GM19328 (cell line): Measurements from ENCODE around the gene NDUFS8.

Experiments used
- ATAC-seq: cut with Tn5 transposase; IDR thresholded peaks from one replicate; pipeline ENCODE4 v1.9.1; 2021; ENCODE audit warnings: mild to moderate bottlenecking, moderate library complexity; ENCODE audit not compliant: unreplicated experiment

The NDUFS8 gene

GRCh38 chr11:68035266-68035876 is 4.9 kb downstream of the NDUFS8 start:
- ATAC-seq, result no peak

DNA sequence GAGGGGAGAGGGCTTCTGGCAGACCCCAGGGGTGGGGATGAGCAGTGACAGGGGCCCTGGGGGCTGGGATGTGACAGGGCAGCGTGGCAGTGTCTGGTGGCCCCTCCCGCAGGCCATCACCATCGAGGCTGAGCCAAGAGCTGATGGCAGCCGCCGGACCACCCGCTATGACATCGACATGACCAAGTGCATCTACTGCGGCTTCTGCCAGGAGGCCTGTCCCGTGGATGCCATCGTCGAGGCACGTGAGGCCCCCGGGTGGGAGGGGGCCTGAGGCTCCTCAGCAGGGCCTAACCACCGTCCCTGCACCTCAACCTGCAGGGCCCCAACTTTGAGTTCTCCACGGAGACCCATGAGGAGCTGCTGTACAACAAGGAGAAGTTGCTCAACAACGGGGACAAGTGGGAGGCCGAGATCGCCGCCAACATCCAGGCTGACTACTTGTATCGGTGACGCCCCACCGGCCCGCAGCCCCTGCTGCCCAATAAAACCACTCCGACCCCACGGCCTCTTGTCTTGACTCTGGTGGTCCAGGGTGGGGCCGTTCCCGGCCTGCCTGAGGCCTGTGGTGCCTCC is 5.7 kb downstream of the NDUFS8 start:
- no peak for ATAC-seq

GRCh38 chr11:68036717-68037239 is 6.3 kb downstream of the NDUFS8 start:
- no peak for ATAC-seq

- ATAC-seq, result no peak
These were observed 7.1 kb downstream of the NDUFS8 start for GRCh38 chr11:68037411-68038225.

GRCh38 chr11:68038226-68038717 is 7.8 kb downstream of the NDUFS8 start:
- no peak for ATAC-seq

- no peak for ATAC-seq
These were observed 8.4 kb downstream of the NDUFS8 start, which contains the start of gene TCIRG1 for GRCh38 chr11:68038718-68039525. Gene TCIRG1, plus strand, starts transcription at chr11:68039025. Its CDS starts 2,247 bp downstream, at chr11:68041272.

GRCh38 chr11:68039526-68040086 is 9.1 kb downstream of the NDUFS8 start:
- no peak for ATAC-seq

- ATAC-seq, result no peak
These were observed 9.8 kb downstream of the NDUFS8 start for GRCh38 chr11:68040101-68040956.

DNA sequence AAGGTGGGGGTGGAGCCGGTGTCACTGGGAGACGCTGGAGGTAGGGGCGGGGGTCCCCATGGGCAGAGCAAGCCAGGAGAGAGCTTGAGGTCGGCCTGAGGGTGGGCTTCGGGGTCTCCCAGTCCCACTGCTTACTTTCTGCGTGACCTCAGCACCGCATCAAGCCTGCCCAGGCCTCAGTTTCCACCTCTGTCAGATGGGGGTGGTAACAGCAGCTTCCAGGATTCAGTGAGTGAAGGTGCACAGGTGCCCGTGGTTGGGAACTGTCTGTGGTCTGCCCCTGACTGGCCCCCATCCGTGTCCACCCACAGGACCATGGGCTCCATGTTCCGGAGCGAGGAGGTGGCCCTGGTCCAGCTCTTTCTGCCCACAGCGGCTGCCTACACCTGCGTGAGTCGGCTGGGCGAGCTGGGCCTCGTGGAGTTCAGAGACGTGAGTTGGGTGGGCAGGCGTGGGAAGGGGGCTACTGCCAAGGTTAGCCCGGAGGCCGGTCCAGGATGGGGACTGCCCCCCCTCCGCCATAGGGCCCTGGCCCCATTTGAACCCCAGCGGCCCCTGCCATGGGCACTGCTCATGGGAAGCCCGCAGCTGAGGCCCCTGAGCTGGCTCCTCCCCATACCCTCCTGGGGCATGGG is 10.6 kb downstream of the NDUFS8 start:
- ATAC-seq, result no peak

- ATAC-seq, result no peak
These were observed 11.2 kb downstream of the NDUFS8 start for GRCh38 chr11:68041617-68042218.

- no peak for ATAC-seq
These were observed 11.9 kb downstream of the NDUFS8 start for GRCh38 chr11:68042219-68043028.

DNA sequence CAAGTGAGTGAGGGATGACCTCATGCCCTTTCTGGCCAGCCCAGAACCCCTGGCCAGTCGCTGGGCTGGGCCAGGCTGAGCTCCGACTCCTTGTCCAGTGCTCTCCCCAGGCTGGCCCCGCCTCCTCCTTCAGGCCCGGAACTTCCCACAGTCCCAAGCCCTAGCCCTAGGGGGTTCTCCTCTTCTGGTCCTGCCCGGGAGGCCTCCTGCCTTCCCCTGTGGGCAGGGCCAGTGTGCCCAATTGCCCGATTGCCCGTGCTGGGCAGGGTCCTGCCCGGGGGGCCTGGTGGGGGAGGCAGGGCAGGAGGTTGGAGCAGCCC is 12.5 kb downstream of the NDUFS8 start:
- no peak for ATAC-seq

DNA sequence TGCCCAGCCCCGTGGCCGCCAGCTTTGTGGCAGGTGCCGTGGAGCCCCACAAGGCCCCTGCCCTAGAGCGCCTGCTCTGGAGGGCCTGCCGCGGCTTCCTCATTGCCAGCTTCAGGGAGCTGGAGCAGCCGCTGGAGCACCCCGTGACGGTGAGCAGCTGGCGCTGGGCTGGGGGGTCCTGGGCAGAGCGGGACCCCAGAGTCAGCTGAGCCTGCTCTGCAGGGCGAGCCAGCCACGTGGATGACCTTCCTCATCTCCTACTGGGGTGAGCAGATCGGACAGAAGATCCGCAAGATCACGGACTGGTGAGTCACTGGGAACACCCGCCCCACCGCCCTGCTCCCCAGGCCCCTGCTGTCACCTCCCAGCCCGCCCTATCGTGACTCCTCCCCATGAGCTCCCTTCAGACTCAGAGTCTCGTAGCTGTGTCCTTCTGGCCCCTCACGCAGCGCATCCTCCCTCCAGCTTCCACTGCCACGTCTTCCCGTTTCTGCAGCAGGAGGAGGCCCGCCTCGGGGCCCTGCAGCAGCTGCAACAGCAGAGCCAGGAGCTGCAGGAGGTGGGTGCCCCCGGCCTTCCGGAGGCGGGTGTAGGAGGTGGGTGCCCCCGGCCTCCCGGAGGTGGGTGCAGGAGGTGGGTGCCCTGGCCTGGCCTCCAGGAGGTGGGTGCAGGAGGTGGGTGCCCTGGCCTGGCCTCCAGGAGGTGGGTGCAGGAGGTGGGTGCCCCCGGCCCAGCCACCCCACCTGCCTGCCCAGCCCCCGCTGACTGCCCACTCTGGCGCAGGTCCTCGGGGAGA is 13.1 kb downstream of the NDUFS8 start:
- ATAC-seq, result no peak

GRCh38 chr11:68044145-68044813 is 13.8 kb downstream of the NDUFS8 start:
- ATAC-seq, result no peak

- ATAC-seq, result no peak
These were observed 14.4 kb downstream of the NDUFS8 start for GRCh38 chr11:68044898-68045351.

DNA sequence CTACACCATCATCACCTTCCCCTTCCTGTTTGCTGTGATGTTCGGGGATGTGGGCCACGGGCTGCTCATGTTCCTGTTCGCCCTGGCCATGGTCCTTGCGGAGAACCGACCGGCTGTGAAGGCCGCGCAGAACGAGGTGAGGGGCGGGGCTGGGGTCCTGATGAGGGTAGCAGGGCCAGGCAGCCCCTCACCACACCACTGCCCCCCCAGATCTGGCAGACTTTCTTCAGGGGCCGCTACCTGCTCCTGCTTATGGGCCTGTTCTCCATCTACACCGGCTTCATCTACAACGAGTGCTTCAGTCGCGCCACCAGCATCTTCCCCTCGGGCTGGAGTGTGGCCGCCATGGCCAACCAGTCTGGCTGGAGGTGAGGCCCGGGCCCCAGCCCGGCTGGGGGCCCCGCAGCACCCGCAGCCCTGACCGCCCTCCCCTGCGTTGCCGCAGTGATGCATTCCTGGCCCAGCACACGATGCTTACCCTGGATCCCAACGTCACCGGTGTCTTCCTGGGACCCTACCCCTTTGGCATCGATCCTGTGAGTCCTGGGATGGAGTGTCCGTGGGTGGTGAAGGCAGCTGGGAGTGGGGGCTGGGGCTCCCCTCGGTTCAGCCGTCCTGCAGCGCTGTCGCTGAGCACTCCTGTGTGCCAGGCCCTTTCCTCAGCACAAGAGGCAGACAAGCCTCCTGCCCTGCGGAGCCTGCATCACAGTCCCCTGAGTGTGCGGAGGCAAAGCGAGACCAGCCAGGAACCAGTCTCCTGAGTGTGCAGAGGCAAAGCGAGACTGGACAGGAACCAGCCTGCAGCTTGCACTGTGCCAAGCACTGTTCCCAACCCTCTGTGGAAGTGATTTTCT is 17.2 kb downstream of the NDUFS8 start:
- ATAC-seq, result no peak
